Panc1 (cell line): ENCODE measurements around the gene ALK. TPM values are rescaled to one million over a fixed set of nuclear protein-coding genes. Genes with fewer than 3 reads are reported as not detected.

Source experiments
- ATAC-seq: fragments of 200-7000 bp; cut with Tn5 transposase; 2 replicates; pipeline ENCODE4 v1.9.1; 2020; ENCODE audit warnings: mild to moderate bottlenecking, moderate library complexity
- BruUV-seq: library from RNA; stranded (reverse); fragments of 400-500 nt; replicated peaks from 2 replicates; lab custom pipeline; 2021; lab: Mats Ljungman, UMichigan
- CTCF ChIA-PET: fragments of 300-600 bp; sonication (Branson Sonifier 250); formaldehyde crosslinking; loops from one replicate; lab custom pipeline; 2022; ENCODE audit warnings: antibody characterized with exemption; lab: Charles Lee
- POLR2A ChIA-PET: fragments of 300-600 bp; sonication (Branson Sonifier 250); formaldehyde crosslinking; loops from one replicate; lab custom pipeline; 2022; ENCODE audit warnings: antibody characterized with exemption; lab: Charles Lee
- DNase-seq: peaks from one replicate; pipeline ENCODE4 v3.0.0-alpha.2; 2010; ENCODE audit warnings: low read depth, low spot score
- H3K27ac ChIP-seq: 2 replicates; pipeline ENCODE4 v1.5.1; 2011; ENCODE audit warnings: mild to moderate bottlenecking, low read length, inconsistent platforms
- H3K27me3 ChIP-seq: fragments of 200-500 bp; sonication (Bioruptor generic); 2 replicates; pipeline ENCODE4 v1.6.0; 2014; ENCODE audit warnings: low read length, inconsistent platforms; ENCODE audit not compliant: control insufficient read depth, insufficient read depth
- H3K36me3 ChIP-seq: fragments of 200-500 bp; sonication (Bioruptor generic); 2 replicates; pipeline ENCODE4 v1.5.1; 2014; ENCODE audit warnings: inconsistent platforms, mild to moderate bottlenecking, low read length, moderate library complexity; ENCODE audit not compliant: control insufficient read depth, insufficient read depth
- H3K4me1 ChIP-seq: 2 replicates; pipeline ENCODE4 v1.5.1; 2011; ENCODE audit warnings: inconsistent platforms, mild to moderate bottlenecking, low read length, moderate library complexity; ENCODE audit not compliant: control insufficient read depth, insufficient read depth
- H3K4me3 ChIP-seq, 2 experiments: 2 replicates each; pipeline ENCODE4 v1.5.1; 2011 to 2012; ENCODE audit warnings: low read depth in 2 of 2, low read length in 2 of 2, mild to moderate bottlenecking in 2 of 2, inconsistent platforms in 1 of 2, moderate library complexity in 1 of 2
- H3K9me3 ChIP-seq: fragments of 200-500 bp; sonication (Bioruptor generic); 2 replicates; pipeline ENCODE4 v1.5.1; 2014; ENCODE audit warnings: low read depth, mild to moderate bottlenecking, inconsistent platforms, low read length, moderate library complexity; ENCODE audit not compliant: control insufficient read depth, insufficient read depth
- POLR2AphosphoS5 ChIP-seq: IDR thresholded peaks from 2 replicates; pipeline ENCODE4 v1.6.1; 2012; ENCODE audit warnings: mild to moderate bottlenecking, low read depth, low read length, moderate library complexity
- REST ChIP-seq, 2 experiments: IDR thresholded peaks; 2 replicates each; pipeline ENCODE4 v1.6.1; 2011 to 2012; ENCODE audit warnings: low read depth in 2 of 2, control low read depth in 1 of 2, low read length in 1 of 2, mild to moderate bottlenecking in 1 of 2, moderate library complexity in 1 of 2; ENCODE audit not compliant: insufficient read depth in 1 of 2
- SIN3A ChIP-seq: IDR thresholded peaks from 2 replicates; pipeline ENCODE4 v1.6.1; 2012; ENCODE audit warnings: low read depth, mild to moderate bottlenecking, low read length, moderate library complexity, borderline replicate concordance; ENCODE audit not compliant: insufficient read depth
- TCF7L2 ChIP-seq: IDR thresholded peaks from 2 replicates; pipeline ENCODE4 v1.6.1; 2011; ENCODE audit warnings: mild to moderate bottlenecking, low read depth, low read length, inconsistent platforms
- in situ Hi-C: cut with HindIII; loops from 2 replicates; pipeline ENCODE4 v1.10.0; 2016; ENCODE audit warnings: low sequenced_read_pairs, low pct_unique_long_range_greater_than_20kb
- intact Hi-C: fragments of 100-400 bp; cut with micrococcal nuclease; formaldehyde crosslinking; loops from one replicate; pipeline ENCODE4 v1.10.0; 2022; ENCODE audit not compliant: unreplicated experiment
- total RNA-seq: library from RNA; stranded (reverse); gene quantifications from one replicate; pipeline ENCODE4 v1.2.1, GENCODE V29; 2021; ENCODE audit not compliant: unreplicated experiment
- TF ChIP-seq, protein P1 (sequence below): fragments of 450-650 bp; IDR thresholded peaks from 2 replicates; pipeline ENCODE4 v1.5.1; 2017; ENCODE audit warnings: mild to moderate bottlenecking

ALK gene
- total RNA-seq, 1 experiment from 2014 or later: not detected

DNA sequence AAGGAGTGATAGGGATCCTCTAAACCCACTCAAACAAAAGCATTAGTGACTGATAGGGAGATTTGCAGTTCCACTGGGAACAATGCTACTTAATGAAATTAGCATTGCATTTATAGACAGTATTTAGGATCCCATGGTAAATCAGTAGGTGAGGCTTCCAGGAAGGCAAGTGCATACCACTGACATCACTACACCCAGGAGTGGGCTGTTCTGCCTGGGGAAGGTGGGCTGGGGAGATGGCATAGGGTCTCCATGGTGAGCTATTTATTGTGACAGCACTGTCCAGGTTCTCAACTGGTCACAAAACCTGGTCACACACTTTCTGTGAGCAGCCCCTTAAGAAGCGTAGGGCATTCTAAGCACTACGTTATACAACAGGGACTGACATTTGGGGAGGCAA, 262.2 kb downstream of the ALK start:
- H3K4me1 ChIP-seq: no peaks in the 10 kb centered on the region
- no peaks in the 10 kb centered on the region for H3K36me3 ChIP-seq
- no peaks in the 10 kb centered on the region for H3K9me3 ChIP-seq
- no peak overlapping the region for H3K4me3 ChIP-seq
- TF ChIP-seq TCF7L2 (no peak), SIN3A (no peak), POLR2AphosphoS5 (no peak), REST (IDR thresholded peaks at IDR 0.05; ENCODE audit: insufficient read depth in 1 of 2, low read depth in 2 of 2, low read length in 1 of 2) (no peak)
- TF ChIP-seq, protein P1, sequence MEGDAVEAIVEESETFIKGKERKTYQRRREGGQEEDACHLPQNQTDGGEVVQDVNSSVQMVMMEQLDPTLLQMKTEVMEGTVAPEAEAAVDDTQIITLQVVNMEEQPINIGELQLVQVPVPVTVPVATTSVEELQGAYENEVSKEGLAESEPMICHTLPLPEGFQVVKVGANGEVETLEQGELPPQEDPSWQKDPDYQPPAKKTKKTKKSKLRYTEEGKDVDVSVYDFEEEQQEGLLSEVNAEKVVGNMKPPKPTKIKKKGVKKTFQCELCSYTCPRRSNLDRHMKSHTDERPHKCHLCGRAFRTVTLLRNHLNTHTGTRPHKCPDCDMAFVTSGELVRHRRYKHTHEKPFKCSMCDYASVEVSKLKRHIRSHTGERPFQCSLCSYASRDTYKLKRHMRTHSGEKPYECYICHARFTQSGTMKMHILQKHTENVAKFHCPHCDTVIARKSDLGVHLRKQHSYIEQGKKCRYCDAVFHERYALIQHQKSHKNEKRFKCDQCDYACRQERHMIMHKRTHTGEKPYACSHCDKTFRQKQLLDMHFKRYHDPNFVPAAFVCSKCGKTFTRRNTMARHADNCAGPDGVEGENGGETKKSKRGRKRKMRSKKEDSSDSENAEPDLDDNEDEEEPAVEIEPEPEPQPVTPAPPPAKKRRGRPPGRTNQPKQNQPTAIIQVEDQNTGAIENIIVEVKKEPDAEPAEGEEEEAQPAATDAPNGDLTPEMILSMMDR: no peak
- CTCF ChIA-PET: no interaction called here
- no peaks in the 10 kb centered on the region; the same call in 1 of the 2 replicates for H3K27me3 ChIP-seq
- no TSS peak for BruUV-seq
- no peak for ATAC-seq
- in situ Hi-C loops: no loop called here
- no peak overlapping the region for H3K27ac ChIP-seq
- intact Hi-C loops: no loop called here
- no peak for DNase-seq
- POLR2A ChIA-PET: no interaction called here

DNA sequence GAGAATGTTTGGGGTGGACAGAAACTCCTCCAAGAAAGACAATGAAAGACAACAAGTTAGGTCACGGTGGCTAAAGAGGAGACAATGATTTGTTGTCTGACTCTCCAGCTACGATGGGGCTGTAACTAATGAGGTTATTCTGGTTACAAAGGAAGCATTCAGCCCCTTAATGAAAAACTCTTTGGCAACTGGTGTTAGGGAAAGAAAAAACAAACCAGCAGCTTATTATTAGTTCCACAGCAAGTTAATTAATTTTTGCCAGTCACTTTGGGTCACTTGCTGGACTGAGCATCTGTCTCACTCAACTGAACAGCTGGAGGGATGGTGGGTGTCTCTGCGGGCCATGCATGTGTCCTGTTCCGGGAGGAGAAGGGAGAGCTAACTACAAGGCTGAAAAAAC, 263.7 kb downstream of the ALK start:
- Histone ChIP-seq H3K27ac (no peak overlapping the region), H3K4me3 (no peak overlapping the region), H3K27me3 (no peaks in the 10 kb centered on the region; the same call in 1 of the 2 replicates), H3K4me1 (no peaks in the 10 kb centered on the region), H3K36me3 (no peaks in the 10 kb centered on the region), H3K9me3 (no peaks in the 10 kb centered on the region)
- no peak for DNase-seq
- ChIA-PET POLR2A (no interaction called here), CTCF (no interaction called here)
- in situ Hi-C loops: no loop called here
- ATAC-seq: no peak
- BruUV-seq: no TSS peak
- TF ChIP-seq TCF7L2: no peak
- no peak for TF ChIP-seq SIN3A
- TF ChIP-seq, protein P1: no peak
- no peak for TF ChIP-seq REST (IDR thresholded peaks at IDR 0.05; ENCODE audit: insufficient read depth in 1 of 2, low read depth in 2 of 2, low read length in 1 of 2)
- TF ChIP-seq POLR2AphosphoS5: no peak
- intact Hi-C loops: no loop called here
